Nephron (organoid): ENCODE measurements around the gene SLC39A13.

ENCODE experiments used
- H3K27ac Mint-ChIP-seq, 3 experiments: 2 replicates each; pipeline ENCODE4 v1.8.0; 2020; ENCODE audit warnings: mixed read lengths in 3 of 3, mild to moderate bottlenecking in 2 of 3, moderate library complexity in 1 of 3
- H3K27me3 Mint-ChIP-seq: 2 replicates; pipeline ENCODE4 v1.8.0; 2021; ENCODE audit warnings: low read depth, mild to moderate bottlenecking, moderate library complexity, mixed read lengths
- H3K36me3 Mint-ChIP-seq: 2 replicates; pipeline ENCODE4 v1.8.0; 2020; ENCODE audit warnings: low read depth, mixed read lengths
- H3K4me1 Mint-ChIP-seq: 2 replicates; pipeline ENCODE4 v1.8.0; 2020; ENCODE audit warnings: mixed read lengths
- H3K4me3 Mint-ChIP-seq, 3 experiments: 2 replicates each; pipeline ENCODE4 v1.8.0; 2020; ENCODE audit warnings: mild to moderate bottlenecking in 3 of 3, mixed read lengths in 3 of 3, moderate library complexity in 2 of 3
- H3K9me3 Mint-ChIP-seq: 2 replicates; pipeline ENCODE4 v1.8.0; 2020; ENCODE audit warnings: mixed read lengths
- CTCF ChIP-seq, 3 experiments: fragments of 200-600 bp; sonication (generic); IDR thresholded peaks; one replicate each; pipeline ENCODE4 v1.5.0; 2021; ENCODE audit warnings: antibody characterized with exemption in 3 of 3; ENCODE audit not compliant: unreplicated experiment in 3 of 3

SLC39A13 gene

GRCh38 chr11:47400768-47401279, 7.6 kb upstream of the SLC39A13 start:
- Mint-ChIP-seq H3K27ac (peak overlapping the region; percentile 93 to 97 (median 97)), H3K4me3 (peak overlapping the region; percentile 72 to 80 (median 78)), H3K36me3 (no peaks in the 10 kb centered on the region), H3K4me1 (peaks cover 18% of the 10 kb centered on the region), H3K27me3 (peaks cover 3% of the 10 kb centered on the region), H3K9me3 (no peaks in the 10 kb centered on the region)
- no peak for TF ChIP-seq CTCF (IDR thresholded peaks at IDR 0.05; ENCODE audit: unreplicated experiment in 3 of 3)

- Mint-ChIP-seq H3K9me3 (no peaks in the 10 kb centered on the region), H3K27me3 (peaks cover 3% of the 10 kb centered on the region), H3K27ac (peak overlapping the region in 1 of 3 experiments; percentile 9), H3K36me3 (no peaks in the 10 kb centered on the region), H3K4me1 (peaks cover 27% of the 10 kb centered on the region), H3K4me3 (no peak overlapping the region)
- no peak for TF ChIP-seq CTCF (IDR thresholded peaks at IDR 0.05; ENCODE audit: unreplicated experiment in 3 of 3)
Measured at GRCh38 chr11:47403135-47403534, 5.3 kb upstream of the SLC39A13 start.

GRCh38 chr11:47403571-47403970, 4.8 kb upstream of the SLC39A13 start:
- no peaks in the 10 kb centered on the region for H3K36me3 Mint-ChIP-seq
- peaks cover 3% of the 10 kb centered on the region for H3K27me3 Mint-ChIP-seq
- H3K4me3 Mint-ChIP-seq, result no peak overlapping the region
- peaks cover 23% of the 10 kb centered on the region for H3K4me1 Mint-ChIP-seq
- H3K9me3 Mint-ChIP-seq, result no peaks in the 10 kb centered on the region
- H3K27ac Mint-ChIP-seq, result peak overlapping the region in 1 of 3 experiments; percentile 9
- no peak for TF ChIP-seq CTCF (IDR thresholded peaks at IDR 0.05; ENCODE audit: unreplicated experiment in 3 of 3)

GRCh38 chr11:47406896-47407745, 1.3 kb upstream of the SLC39A13 start:
- H3K27ac Mint-ChIP-seq, result peak overlapping the region; percentile 96 to 97 (median 97)
- no peak for TF ChIP-seq CTCF (IDR thresholded peaks at IDR 0.05; ENCODE audit: unreplicated experiment in 3 of 3)
- peaks cover 10% of the 10 kb centered on the region for H3K4me1 Mint-ChIP-seq
- H3K4me3 Mint-ChIP-seq, result peak overlapping the region; percentile 86 to 92 (median 92)
- no peaks in the 10 kb centered on the region for H3K9me3 Mint-ChIP-seq
- no peaks in the 10 kb centered on the region for H3K36me3 Mint-ChIP-seq
- no peaks in the 10 kb centered on the region for H3K27me3 Mint-ChIP-seq

GRCh38 chr11:47408598-47409439, 429 bp downstream of the SLC39A13 start:
- Mint-ChIP-seq H3K36me3 (peaks cover 3% of the 10 kb centered on the region), H3K9me3 (no peaks in the 10 kb centered on the region), H3K4me1 (peaks cover 14% of the 10 kb centered on the region)

More at GRCh38 chr11:47408598-47409439, 429 bp downstream of the SLC39A13 start:
- TF ChIP-seq CTCF (IDR thresholded peaks at IDR 0.05; ENCODE audit: unreplicated experiment in 3 of 3), result no peak
- peak overlapping the region; percentile 94 to 99 (median 95) for H3K4me3 Mint-ChIP-seq
- H3K27ac Mint-ChIP-seq, result peak overlapping the region; percentile 76 to 95 (median 85)
- H3K27me3 Mint-ChIP-seq, result no peaks in the 10 kb centered on the region
